Suppressor macrophage treated with lipopolysaccharide for 4 hours (primary cell): ENCODE measurements around the gene ERP44.
A peak's percentile ranks its signal among the peaks of the same experiment; 100 is the strongest.
"Not testable (repeated sequence)": the region's sequence is repeated elsewhere in the genome, so short reads cannot be mapped to it uniquely, and the experiment has no call there.

Source experiments
- DNase-seq: peaks from one replicate; pipeline ENCODE4 v3.0.0-alpha.2; 2020

Gene ERP44

DNA sequence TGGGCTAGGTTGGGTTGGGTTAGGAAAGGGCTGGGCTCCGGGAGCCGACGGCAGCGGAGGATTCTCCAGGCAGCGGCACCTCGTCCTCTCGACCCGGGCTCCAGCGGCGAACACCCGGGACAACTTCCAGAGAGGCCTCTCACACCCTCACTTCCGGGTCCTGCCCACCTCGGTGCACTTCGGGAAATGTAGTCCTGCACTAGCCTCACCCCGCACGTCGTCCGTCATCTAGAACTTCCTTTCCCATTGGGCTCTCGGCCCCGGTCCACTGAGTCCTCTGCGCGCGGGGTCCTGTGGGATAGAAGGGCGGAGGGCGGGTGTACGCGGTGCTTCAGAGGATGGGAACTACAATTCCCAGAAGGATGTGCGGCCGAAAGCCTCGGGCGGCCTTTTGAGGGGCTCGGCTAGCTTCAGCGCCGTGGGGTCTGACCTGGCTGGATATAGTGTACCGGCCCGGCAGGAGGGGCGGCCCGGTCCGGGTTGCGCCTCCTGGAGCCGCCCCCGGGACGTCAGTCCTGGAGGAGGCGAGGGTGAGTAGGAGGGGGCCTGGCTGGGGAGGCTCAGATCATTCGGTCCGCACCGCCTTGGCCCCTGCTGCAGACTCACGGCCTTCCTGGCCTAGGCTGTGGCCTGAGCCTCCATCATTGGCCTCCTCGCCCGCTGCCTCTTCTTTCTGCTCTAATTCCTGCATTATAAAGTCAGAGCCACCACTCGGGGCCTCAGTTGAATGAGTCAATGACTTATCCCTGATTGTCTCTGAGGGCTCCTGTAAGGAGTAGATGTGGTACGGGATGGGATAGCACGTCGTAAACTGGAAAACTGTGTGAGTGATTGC is at the start of gene ERP44, which contains the start of gene INVS:
ERP44 (minus strand) TSS at position 114 of the 835 bp plus-strand sequence. CDS start 160 bp downstream, outside the sequence.
INVS (plus strand) TSS at position 357 of the 835 bp plus-strand sequence. CDS start 5,279 bp downstream, outside the sequence.
- DNase-seq: peak; percentile 99

GRCh38 chr9:100145976-100146375 is 47.2 kb upstream of the ERP44 start:
- DNase-seq: not testable (repeated sequence)

DNA sequence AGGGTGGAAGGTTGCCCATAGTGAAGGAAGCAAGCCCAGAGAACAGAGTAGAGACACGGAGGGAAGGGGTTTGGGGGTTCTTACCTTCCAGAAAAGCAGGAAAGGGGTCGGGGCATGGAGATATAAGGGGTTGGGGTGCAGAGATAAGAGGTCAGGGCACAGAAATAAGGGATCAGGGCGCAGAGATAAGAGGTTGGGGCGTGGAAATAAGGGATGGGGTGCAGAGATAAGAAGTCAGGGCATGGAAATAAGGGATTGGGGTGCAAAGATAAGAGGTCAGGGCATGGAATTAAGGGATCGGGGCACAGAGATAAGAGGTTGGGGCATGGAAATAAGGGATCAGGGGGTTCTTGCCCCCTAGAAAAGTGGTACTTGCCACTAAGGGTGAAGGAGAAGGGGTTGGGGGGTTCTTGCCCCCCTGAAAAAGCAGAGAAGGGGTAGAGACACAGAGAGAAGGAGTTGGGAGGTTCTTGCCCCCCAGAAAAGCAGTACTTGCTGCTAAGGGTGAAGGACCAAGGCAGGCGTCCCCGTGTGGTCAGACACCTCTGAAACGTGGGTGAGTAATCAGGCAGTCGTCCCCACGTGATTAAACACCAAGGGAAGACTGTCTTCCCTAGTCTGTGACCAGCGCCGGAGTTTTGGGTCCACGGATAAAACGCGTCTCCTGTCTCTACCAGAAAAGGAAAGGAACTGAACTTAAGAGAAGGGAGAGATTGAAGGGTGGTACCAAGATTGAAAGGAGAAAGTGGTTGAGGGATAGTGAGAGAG is 46.6 kb upstream of the ERP44 start:
- DNase-seq: not testable (repeated sequence)

DNA sequence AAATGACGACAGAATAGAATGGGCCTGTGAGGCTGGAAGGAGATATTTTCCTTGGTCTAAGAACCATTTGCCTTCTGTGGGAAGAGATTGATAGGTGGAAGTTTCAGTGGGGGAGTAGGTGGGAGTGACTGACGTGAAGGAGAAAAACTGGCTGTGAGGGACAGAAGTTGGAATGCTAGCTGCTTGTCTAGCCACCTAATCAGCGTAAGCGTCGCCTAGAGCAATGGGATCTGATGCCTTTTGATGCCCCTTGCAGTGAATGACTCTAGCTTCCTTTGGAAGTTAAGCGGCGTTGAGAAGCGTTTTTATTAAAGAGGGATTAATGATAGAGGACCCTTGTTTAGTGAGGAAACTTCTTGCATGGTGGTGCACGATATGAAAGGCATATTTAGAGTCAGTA is 43.1 kb upstream of the ERP44 start:
- not testable (repeated sequence) for DNase-seq

DNA sequence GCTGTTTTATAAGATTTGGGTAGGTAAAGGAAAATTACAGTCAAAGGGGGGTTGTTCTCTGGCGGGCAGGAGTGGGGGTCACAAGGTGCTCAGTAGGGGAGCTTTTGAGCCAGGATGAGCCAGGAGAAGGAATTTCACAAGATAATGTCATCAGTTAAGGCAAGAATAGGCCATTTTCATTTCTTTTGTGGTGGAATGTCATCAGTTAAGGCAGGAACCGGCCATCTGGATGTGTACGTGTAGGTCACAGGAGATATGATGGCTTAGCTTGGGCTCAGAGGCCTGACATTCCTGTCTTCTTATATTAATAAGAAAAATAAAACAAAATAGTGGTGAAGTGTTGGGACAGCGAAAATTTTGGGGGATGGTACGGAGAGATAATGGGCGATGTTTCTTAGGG is 41.5 kb upstream of the ERP44 start:
- DNase-seq: not testable (repeated sequence)

- DNase-seq: not testable (repeated sequence)
Observed at GRCh38 chr9:100136799-100137198, 38.0 kb upstream of the ERP44 start.

- no peak for DNase-seq
Observed at GRCh38 chr9:100134731-100135130, 35.9 kb upstream of the ERP44 start.

DNA sequence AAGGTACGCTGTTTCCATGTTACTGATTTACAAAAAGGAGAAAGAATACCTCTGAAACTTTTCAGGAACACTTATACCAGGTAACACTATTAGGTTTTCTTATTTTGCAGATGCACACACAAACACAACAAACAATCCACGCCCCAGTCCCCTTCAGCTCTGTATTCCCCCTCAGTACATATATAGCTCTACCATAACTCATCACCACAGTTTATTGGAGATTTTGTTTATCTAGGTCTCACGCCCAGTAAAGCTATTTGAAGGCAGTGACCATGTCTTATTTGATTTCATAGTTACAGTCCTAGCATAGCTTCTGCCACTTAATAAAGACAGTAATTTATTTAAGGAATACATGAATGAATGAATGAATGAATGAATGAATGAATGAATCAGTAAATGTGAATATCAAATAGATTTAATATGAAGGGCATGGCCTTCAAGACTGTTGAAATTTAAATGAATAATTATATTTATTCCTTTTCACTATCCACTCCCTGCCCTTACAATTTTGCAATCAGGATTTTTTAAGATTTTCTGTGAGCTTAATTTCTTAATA is 33.2 kb upstream of the ERP44 start:
- DNase-seq: no peak

GRCh38 chr9:100131216-100131615 is 32.4 kb upstream of the ERP44 start:
- no peak for DNase-seq

GRCh38 chr9:100129772-100130171 is 31.0 kb upstream of the ERP44 start:
- no peak for DNase-seq

DNA sequence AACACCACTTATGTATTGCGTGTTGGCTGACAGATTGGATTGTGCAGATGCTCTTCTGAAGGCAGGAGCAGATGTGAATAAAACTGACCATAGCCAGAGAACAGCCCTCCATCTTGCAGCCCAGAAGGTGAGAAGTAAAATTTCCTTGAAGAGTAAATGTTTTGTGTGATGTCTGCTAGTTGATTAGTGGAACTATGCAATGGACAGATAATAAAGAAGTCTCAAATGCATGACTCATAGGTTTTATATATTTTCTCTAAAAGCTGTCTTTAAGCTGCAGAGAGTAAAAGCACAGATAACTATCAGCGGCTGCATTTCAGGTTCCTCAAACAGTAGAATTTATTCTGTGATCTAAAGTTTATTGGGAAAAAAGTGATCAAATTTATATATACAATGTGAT is 27.6 kb upstream of the ERP44 start:
- DNase-seq: no peak

- DNase-seq: no peak
Observed at GRCh38 chr9:100125910-100126309, 27.1 kb upstream of the ERP44 start.

DNA sequence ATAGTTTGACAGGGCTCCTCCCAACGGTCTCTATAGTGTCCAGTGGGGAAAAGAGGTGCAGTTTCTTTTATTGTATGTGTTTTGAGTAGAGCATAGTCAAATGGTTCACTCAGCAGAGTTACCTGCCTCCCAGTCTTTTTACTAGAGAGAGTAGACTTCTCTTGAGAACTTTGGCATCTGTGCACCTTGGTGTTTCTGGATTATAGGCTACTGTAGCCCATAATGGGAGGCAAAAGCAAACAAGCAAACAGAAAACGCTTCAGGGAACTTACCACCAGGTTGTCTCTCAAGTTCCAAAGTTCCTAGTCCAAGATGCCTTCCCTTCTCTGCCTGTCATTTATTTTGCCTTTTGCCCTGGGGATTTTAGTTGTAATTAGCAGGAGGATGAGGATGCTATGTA is 26.4 kb upstream of the ERP44 start:
- no peak for DNase-seq

GRCh38 chr9:100120286-100120685 is 21.5 kb upstream of the ERP44 start:
- DNase-seq: no peak

DNA sequence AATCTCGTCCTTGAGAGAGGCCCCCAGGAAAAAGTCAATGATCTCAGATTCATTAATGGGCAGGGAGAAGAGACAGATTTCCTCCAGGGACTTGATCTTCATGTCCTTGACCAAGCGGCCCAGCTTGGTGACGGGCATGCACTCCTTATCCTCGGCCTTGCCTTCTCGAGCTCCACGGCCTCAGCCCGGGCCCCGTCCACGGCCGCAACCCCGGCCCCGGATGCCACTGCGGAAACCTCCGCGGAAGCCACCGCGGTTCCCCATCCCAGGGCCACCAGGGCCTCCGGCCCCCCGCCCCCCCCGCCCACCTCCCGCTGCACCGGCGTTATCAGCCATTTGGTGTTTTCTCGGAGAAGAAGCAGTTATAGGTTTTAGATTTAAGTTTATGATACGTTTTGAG is 18.5 kb upstream of the ERP44 start:
- DNase-seq: no peak

- no peak for DNase-seq
Observed at GRCh38 chr9:100112677-100113336, 14.0 kb upstream of the ERP44 start.

GRCh38 chr9:100111235-100111634 is 12.4 kb upstream of the ERP44 start:
- DNase-seq: peak; percentile 61

DNA sequence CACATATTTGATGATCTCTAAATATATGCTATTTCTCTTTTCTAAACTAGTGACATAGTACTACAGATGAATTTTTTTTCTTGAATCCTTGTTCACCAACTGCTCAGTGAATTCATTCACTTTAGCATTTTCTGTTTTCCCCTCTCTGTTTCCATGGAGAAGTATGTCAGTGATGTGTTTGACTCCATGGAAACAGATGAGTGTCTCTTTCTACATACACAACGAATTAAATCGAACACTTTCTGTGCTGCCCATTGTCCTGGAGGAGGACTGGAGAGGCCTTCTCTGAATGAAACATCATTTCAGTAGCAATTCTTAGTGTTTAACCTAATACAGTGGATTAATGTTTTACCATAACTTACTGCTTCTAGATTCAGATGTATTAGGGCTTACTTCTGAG is 9.8 kb upstream of the ERP44 start:
- no peak for DNase-seq

DNA sequence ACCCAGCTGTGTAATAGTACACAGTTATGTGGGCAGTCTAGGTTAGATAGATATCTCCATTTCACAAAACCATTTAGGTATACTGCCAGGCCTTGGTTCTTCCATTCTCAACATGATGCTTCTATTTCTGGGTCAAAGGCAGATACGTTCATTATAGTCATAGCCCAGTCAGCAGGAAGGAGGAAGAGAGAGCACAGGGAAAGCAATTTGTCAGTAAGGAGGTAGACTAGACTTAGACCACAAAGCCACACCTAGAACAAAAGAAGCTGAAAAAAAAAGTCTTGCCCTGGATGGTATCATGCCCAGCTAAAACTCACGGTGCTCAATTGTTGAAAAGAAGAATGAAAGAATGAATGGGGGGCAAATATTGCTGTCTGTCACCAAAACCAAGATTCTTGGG is 7.8 kb upstream of the ERP44 start:
- no peak for DNase-seq

GRCh38 chr9:100105861-100106260 is 7.1 kb upstream of the ERP44 start:
- DNase-seq: no peak

- no peak for DNase-seq
Observed at GRCh38 chr9:100104314-100104713, 5.5 kb upstream of the ERP44 start.

GRCh38 chr9:100101608-100102007 is 2.8 kb upstream of the ERP44 start:
- no peak for DNase-seq

- DNase-seq: no peak
Observed at GRCh38 chr9:100100146-100100667, 1.4 kb upstream of the ERP44 start.
